ENCODE measurements around the gene SLC39A2.
"Not testable (repeated sequence)": the region's sequence is repeated elsewhere in the genome, so short reads cannot be mapped to it uniquely, and the experiment has no call there.

The SLC39A2 gene

GRCh38 chr14:20998674-20999366 is at the start of gene SLC39A2:
Gene SLC39A2 (plus strand): TSS chr14:20999293. CDS start chr14:20999447, 154 bp downstream.
- no peak for DNase-seq

DNA sequence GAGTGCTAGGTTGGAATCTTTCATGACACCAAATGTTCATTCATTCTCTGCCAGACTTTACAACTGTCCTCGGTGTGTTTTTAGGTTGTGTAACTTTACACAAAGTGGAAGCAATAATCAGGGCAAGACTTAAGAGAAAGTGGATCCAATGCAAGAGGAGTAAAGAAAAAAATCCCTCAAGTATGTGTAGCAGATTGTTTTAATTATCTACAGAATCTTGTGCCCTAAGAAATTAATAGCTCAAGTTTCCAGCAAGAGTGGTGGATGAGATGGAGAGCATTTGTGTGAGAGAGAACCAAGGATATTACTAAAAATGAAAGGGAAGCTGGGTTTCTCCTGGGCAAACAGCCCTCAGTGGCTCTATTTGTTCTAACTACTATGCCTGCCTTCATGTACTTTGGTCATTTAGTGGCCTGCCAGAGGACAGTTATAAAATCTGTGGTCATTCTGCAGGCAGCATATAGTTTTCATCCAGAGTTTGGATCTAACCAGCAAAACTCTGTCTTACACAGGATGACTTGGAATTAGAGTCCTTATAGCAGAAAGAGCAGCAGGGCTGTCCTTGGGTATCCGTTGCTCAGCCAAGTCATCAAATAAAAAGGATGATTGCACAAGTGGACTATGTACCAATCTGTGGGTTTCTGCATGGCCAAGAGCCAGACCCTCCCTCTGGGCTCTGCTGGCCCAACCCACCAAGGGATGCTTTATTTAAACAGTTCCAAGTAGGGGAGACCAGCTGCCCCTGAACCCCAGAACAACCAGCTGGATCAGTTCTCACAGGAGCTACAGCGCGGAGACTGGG is 44.2 kb upstream of the SLC39A2 start, which contains the start of gene RNASE2:
Gene RNASE2 (plus strand): TSS at position 752 of the 802 bp plus-strand sequence. CDS start 285 bp downstream, outside the sequence.
- DNase-seq = not testable (repeated sequence)

DNA sequence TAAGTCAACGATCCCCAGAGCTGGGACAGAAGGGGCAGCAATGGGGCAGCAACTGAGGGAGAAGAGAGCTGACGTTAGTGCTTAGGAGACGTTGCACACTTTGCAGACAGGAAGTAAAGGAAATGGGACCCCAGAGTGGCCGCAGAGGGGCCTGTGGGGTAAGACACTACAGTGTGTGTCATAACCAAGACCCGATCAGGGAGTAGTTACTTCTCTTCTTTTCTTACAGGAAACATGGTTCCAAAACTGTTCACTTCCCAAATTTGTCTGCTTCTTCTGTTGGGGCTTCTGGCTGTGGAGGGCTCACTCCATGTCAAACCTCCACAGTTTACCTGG is 43.6 kb upstream of the SLC39A2 start:
- not testable (repeated sequence) for DNase-seq

DNA sequence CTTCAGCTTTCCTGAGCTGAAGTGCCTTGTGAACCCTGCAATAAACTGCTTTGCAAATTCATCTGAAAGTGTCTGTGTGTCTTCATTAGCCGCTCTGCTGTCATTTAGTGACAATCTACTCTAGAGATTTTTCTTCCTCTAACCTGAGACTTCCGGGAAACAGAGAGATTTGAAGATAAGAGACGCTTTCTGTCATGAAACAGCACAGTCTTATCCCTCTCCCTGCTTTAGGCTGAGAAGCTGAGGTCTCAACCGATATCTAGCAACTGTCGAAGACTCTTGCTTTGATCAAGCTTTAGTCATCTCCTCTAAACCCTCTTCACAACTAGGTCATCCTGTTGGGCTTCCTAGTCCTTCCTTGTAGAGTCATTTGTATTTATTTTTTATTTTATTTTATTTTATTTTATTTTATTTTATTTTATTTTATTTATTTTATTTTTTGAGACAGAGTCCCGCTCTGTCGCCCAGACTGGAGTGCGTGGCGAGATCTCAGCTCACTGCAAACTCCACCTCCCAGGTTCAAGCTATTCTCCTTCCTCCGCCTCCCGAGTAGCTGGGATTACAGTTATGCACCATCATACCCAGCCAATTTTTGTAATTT is 42.6 kb upstream of the SLC39A2 start:
- DNase-seq = no peak

DNA sequence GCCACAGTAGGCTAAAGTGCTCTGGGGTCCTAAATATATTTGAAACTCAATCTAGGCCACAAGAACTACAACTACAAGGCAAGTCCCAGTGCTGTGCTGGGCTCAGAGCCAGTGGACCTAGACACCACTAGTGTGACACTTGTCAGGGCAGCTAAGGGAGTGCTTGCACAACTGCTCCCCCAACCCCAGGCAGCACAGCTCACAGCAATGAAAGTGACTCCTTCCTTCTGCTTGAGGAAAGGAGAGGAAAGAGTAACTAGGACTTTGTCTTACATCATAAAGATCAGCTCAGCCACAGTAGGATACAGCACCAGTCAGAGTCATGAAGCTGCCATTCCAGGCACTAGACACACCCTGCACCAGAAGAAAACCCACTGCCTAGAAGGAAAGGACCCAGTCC is 40.1 kb upstream of the SLC39A2 start:
- DNase-seq = not testable (repeated sequence)

DNA sequence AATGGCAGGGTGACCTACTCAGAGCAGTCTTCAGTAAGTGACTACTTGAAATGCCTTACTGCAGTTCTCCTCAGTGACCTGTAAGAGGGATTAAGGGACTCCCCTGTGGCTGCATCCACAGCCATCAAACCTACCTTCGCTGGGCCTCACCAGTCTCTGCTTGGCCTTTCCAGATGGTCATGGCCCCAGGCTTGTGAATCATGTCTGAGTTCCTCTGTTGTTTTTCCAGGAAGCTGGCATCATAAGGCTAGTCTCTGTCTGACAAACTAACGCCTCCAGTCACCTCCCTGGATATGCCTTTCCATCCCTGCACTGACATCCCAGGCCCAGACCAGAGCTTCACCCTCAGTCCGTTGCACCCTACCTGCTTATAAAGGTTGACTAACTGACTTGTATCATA is 29.8 kb upstream of the SLC39A2 start:
- DNase-seq = no peak

DNA sequence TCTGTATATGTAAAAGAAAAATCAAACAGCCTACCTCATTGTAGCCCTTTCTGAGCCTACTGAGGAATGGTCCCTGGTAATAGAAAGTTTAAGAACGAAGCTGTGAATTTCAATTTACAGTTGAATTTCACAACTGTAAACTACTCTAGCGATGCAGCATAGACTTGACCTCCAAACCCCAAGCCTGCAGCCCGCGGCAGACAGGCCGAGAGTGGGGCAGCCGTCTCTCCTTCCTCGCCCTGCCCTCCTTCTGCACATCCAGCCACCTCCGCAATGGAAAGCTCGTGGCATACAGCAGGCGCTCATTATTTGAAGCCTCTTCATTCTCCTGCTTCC is 28.5 kb upstream of the SLC39A2 start:
- no peak for DNase-seq

DNA sequence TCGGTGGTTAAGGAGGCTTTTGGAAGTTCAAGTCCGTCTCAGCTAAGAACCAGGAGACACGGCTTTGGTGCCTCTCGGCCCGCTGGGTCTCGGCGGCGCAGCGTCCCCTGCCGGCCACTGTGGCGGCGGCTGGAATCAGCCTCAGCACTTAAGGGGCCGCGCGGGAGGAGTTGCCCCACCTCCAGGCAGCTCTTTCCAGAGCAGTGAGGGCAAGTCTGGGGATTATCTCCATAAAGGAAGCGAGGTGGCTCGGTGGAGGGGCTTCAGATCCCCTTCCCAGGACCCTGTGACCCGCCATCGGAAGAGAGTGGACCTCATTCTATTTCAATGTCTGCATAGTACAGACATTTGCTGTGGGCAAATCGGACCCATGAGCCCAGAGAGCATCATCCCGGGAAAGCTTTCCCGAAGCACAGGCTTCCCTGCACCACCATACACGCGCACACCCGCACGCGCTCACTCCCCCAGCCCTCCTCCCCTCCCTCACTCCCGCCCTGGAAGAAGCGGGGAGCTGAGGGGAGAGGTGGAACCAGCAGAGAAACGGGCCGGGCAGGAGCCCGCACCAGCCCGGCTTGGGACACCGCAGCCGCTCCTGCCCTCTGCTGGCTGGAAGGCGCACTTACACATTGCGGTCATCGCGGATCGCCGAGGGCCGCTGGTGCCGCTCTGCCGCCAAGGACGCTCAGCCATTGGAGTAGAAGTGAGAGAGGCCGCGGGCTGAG is 27.9 kb upstream of the SLC39A2 start:
- DNase-seq = peak; percentile 67 to 76

GRCh38 chr14:20971705-20972021 is 27.4 kb upstream of the SLC39A2 start:
- DNase-seq = no peak

DNA sequence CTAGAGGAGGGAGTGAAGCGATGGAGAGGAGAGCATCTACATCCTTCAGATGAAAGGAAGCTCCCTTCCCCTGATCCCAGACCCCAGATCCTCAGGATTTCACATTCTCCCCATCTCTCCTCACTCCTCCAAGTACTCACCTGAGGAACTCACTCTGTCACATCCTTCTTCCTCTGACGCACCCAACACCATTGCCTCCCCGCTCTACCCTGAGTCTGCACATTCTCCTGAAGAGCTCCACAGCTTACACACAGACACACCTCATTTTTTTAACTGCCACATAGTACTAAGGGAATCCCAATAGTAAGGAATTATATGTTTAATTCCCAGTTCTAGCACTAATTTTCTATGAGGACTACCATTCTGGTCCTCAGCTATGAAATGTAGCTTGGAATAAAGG is 25.6 kb upstream of the SLC39A2 start:
- DNase-seq = no peak

GRCh38 chr14:20976291-20976690 is 22.8 kb upstream of the SLC39A2 start:
- no peak for DNase-seq

GRCh38 chr14:20978687-20979086 is 20.4 kb upstream of the SLC39A2 start:
- DNase-seq = no peak

DNA sequence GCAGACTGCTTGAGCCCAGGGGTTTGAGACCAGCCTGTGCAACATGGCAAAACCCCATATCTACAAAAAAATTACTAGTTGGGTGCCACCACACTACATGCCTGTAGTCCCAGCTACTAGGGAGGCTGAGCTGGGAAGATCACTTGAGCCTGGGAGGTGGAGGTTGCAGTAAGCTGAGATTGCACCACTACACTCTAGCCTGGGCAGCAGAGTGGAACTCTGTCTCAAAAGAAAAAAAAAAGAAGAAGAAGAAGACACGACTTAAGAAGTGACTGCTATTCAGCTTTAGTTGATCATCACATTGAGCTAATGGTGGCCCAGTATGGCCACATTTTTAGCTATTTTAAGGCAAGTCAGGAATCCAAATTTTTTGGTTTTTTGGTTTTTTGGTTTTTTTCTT is 18.2 kb upstream of the SLC39A2 start:
- DNase-seq = no peak

DNA sequence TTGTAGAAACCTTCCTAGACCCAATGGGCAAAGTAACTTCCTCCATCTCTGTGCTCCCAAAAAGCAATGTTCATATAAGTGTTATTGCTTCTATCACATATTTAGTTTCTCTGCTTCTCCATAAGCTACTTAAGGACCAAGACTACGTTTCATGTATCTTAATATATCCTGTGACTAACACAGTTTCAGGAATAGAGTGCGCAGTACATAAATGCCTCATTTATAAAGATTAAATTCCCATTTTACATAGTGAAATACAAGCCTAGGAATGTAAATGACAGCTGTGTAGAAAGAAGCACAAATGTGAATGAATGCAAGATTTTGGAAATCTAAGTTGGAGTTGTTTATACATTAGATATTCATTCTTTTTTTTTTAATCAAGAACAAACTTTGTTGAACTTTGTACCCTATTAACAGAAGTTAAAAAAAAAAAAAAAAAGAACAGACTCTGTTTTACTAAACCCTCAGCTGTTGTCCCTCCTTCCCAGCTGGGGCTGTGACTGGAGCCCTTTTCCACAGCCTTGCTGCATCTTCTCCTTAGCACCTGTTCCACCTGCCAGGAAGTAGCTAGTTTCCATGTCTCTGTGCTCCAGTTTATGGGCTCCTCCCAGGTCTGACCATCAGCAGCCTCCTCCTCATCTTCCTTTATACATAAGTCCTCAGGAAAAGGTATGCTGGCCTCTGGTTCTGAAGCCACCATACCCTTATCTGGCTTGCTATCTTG is 16.3 kb upstream of the SLC39A2 start:
- no peak for DNase-seq

GRCh38 chr14:20985650-20986049 is 13.4 kb upstream of the SLC39A2 start:
- DNase-seq = not testable (repeated sequence)

- peak; percentile 33 to 77 for DNase-seq
Measured at GRCh38 chr14:20986811-20987210, 12.3 kb upstream of the SLC39A2 start.

DNA sequence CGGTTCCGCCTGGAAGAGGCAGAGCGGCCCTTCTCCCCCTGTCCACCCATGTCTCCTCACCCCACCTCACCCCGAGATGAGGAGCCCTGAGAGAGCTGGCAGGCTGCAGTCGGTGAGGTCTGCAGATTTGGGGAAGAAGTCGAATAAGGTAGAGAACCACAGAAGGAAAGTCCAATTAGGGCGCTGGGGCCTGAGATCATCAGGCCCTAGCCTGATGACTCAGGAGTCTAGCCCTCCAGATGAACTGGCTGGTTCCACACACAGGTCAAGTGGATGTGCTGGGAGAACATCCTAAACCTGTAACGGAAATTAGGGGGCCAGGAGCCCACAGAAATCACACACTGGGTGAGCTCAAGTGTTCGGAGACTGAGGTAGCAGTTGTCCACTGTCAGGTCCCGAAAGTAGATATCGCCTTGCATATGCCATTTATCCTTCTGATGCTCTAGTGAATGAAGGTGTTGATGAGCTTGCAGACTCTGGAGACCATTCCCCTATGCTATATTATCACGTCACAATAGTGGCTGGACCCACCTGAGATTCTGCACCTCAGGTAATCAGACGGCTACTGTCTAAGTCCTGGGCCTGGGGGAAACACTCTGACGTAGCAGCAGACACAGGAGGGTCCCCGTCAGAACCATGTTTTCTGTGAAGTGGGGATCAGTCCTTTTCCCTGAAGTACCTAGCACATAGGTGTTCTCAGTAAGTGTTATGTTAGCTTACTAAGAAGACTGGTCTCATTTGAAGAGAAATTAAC is 10.2 kb upstream of the SLC39A2 start:
- no peak for DNase-seq

DNA sequence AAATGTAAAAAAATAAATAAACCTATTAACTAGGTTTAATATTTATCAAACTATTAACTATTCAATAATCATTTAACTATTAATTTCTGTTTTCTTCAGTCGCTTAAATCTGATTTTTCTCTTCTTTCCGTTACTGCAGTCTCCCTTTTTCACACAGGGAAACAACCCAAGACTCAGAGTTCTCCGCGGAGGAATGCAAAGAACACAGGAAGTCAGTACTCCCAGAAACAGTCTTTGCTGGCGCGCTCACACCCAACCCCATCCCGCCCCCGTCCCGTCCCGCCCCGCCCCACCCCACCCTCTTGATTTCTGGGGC is 9.7 kb upstream of the SLC39A2 start:
- no peak for DNase-seq

DNA sequence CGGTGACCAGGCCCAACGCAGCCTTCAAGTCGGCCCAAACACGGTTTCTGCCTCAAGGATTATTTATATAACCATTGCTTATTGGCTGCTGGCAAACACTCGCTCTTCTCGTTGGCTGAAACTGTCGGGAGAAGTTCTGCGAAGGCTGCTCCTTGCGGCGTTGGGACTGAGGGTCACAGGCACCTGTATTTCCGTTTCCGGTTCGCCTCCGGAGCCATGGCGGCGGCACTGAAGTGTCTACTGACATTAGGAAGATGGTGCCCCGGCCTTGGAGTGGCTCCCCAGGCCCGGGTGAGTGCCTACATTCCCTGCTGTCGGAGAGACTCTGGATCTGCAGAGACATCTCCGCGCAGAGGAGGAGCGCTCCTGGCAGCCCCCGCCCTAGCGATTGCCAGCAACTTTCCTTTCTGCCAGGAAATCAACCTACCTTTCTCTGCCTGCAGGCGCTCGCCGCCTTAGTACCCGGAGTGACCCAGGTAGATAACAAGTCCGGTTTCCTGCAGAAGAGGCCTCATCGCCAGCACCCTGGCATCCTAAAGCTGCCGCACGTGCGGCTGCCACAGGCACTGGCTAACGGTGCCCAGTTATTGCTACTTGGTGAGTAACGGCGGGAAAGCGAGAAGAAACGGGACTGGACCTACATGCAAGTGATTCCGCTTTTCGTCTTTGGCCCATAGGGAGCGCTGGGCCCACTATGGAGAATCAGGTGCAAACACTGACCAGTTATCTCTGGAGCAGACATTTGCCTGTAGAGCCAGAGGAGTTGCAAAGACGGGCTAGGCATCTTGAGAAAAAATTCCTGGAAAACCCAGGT is 9.1 kb upstream of the SLC39A2 start, which contains the start of gene METTL17:
Gene METTL17 (plus strand): TSS at position 194 of the 814 bp plus-strand sequence. CDS start 23 bp downstream, at position 217.
- peak; percentile 97 to 98 for DNase-seq

GRCh38 chr14:20996521-20996920 is 2.6 kb upstream of the SLC39A2 start:
- DNase-seq = no peak

DNA sequence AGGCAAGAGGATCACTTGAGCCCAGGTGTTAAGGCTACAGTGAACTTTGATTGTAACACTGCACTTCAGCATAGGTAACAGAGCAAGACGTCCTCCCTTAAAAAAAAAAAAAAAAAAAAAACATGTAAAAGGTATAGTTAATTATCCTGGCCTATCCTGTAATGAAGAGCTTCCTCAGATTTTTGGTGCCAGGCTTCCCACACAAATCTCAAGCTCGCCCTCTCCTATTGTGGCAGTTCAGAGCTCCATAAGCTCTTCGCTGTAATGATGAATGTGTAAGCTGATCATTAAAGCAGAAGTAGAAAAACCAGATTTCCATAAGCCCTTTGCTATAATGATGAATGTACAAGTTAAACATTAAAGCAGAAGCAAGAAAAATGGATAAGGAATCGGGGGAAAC is 2.0 kb upstream of the SLC39A2 start:
- DNase-seq = no peak
